ENCODE measurements around the gene STK40. TPM values are rescaled to one million over a fixed set of nuclear protein-coding genes. Genes with fewer than 3 reads are reported as not detected.

STK40 gene
- total and polyA plus RNA-seq, 2 experiments from 2014 or later = 8.1 to 20.2 TPM

GRCh38 chr1:36383240-36383639 is 2.5 kb downstream of the STK40 start:
- peaks cover 16% of the 10 kb centered on the region for H3K4me1 ChIP-seq (ENCODE audit: insufficient read depth)
- Mint-ChIP-seq H3K9me3 (no peaks in the 10 kb centered on the region), H3K4me3 (peak overlapping the region; percentile 54; the same call in 1 of the 3 replicates), H3K4me1 (peaks cover 53% of the 10 kb centered on the region), H3K27me3 (ENCODE audit: insufficient read depth, low read depth, poor library complexity) (peaks cover 17% of the 10 kb centered on the region), H3K27ac (no peak overlapping the region), H3K36me3 (ENCODE audit: low read depth) (peaks cover 4% of the 10 kb centered on the region)
- DNase-seq (ENCODE audit: low spot score) (no peak), ATAC-seq (no peak)
- H3K36me3 ChIP-seq (ENCODE audit: insufficient read depth) = no peaks in the 10 kb centered on the region
- no peak overlapping the region; the same call in 1 of the 2 replicates for H3K27ac ChIP-seq (ENCODE audit: low read depth)
- H3F3A ChIP-seq (replicated peaks; ENCODE audit: low read depth) = peaks cover 21% of the 10 kb centered on the region
- H3K27me3 ChIP-seq (ENCODE audit: insufficient read depth) = no peaks in the 10 kb centered on the region
- no peaks in the 10 kb centered on the region for H3K9me2 ChIP-seq (ENCODE audit: insufficient read depth)
- no peak overlapping the region for H3K4me2 ChIP-seq
- peaks cover 69% of the 10 kb centered on the region for H3K79me2 ChIP-seq (replicated peaks; ENCODE audit: insufficient read depth)
- no peak for TF ChIP-seq STAT1 (IDR thresholded peaks at IDR 0.05; ENCODE audit: unreplicated experiment)
- H3K4me3 ChIP-seq = no peak overlapping the region
- H4K20me1 ChIP-seq (replicated peaks; ENCODE audit: insufficient read depth) = peaks cover 37% of the 10 kb centered on the region
- no peak overlapping the region for H2AFZ ChIP-seq

- Mint-ChIP-seq H3K4me1 (peaks cover 50% of the 10 kb centered on the region), H3K9me3 (no peaks in the 10 kb centered on the region), H3K27me3 (ENCODE audit: insufficient read depth, low read depth, poor library complexity) (peaks cover 14% of the 10 kb centered on the region), H3K4me3 (no peak overlapping the region), H3K27ac (no peak overlapping the region), H3K36me3 (ENCODE audit: low read depth) (peaks cover 4% of the 10 kb centered on the region)
- Histone ChIP-seq H4K20me1 (replicated peaks; ENCODE audit: insufficient read depth) (peaks cover 40% of the 10 kb centered on the region), H3K36me3 (ENCODE audit: insufficient read depth) (no peaks in the 10 kb centered on the region), H3F3A (replicated peaks; ENCODE audit: low read depth) (peaks cover 19% of the 10 kb centered on the region), H3K27ac (ENCODE audit: low read depth) (no peak overlapping the region), H3K9me2 (ENCODE audit: insufficient read depth) (no peaks in the 10 kb centered on the region), H3K4me3 (no peak overlapping the region), H3K79me2 (replicated peaks; ENCODE audit: insufficient read depth) (peaks cover 75% of the 10 kb centered on the region), H3K4me1 (ENCODE audit: insufficient read depth) (peaks cover 16% of the 10 kb centered on the region), H3K27me3 (ENCODE audit: insufficient read depth) (no peaks in the 10 kb centered on the region), H2AFZ (no peak overlapping the region), H3K4me2 (no peak overlapping the region)
- no peak for DNase-seq (ENCODE audit: low spot score)
- ATAC-seq = no peak
- TF ChIP-seq REST (IDR thresholded peaks at IDR 0.05; ENCODE audit: unreplicated experiment) (no peak), CREB1 (CRISPR knock-in tag; IDR thresholded peaks at IDR 0.05; ENCODE audit: low read depth) (no peak), JUNB (IDR thresholded peaks at IDR 0.05; ENCODE audit: unreplicated experiment) (no peak), POLR2AphosphoS5 (IDR thresholded peaks at IDR 0.05; ENCODE audit: low read depth) (no peak), CTCF (conservative IDR thresholded peaks at IDR 0.05; ENCODE audit: low read depth in 2 of 2) (no peak), ZNF462 (CRISPR knock-in tag; IDR thresholded peaks at IDR 0.05) (no peak), ZNF114 (CRISPR knock-in tag; IDR thresholded peaks at IDR 0.05) (no peak), ETS1 (IDR thresholded peaks at IDR 0.05) (no peak), NANOG (IDR thresholded peaks at IDR 0.05; ENCODE audit: borderline replicate concordance) (no peak)
Observed at GRCh38 chr1:36382669-36383068, 3.1 kb downstream of the STK40 start.
